ENCODE measurements around the gene PPA2.

DNA sequence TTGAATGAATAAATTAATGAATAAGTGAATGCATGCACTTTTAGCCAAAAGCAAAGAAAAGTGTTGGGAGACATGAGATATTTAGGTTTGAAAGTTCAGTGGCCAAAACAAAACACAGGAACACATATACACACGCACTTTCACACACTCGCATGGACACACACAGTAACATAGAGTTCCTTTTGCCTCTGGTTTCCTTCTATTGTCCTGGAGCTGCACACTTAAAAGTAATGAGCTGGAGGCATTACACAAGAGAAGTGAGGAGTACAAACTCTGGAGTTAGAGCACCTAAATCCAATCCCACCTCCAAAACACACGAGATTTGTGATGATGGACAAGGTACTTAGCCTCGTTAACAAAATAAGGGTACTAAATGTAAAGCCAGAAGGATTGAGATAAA is 18.7 kb downstream of the PPA2 start:
- TF ChIP-seq CTCF (IDR thresholded peaks at IDR 0.05; ENCODE audit: low read length), result no peak
- no peak for TF ChIP-seq EZH2 (IDR thresholded peaks at IDR 0.05; ENCODE audit: borderline replicate concordance, low read length)

All from OCI-LY1 (cell line).